ENCODE data around the gene DRC7.

- TF ChIP-seq CTCF (IDR thresholded peaks at IDR 0.05) (no peak), POLR2A (IDR thresholded peaks at IDR 0.05) (no peak), EP300 (IDR thresholded peaks at IDR 0.05) (no peak)
These were observed 28.6 kb downstream of the DRC7 start for GRCh38 chr16:57723170-57723569.
